SK-N-MC (cell line): ENCODE data around the gene FRA10AC1.

ENCODE experiments used
- EZH2 ChIP-seq: fragments of 200-600 bp; sonication (generic); IDR thresholded peaks from one replicate; pipeline ENCODE4 v1.6.1; 2017; ENCODE audit warnings: antibody characterized with exemption
- FOXP2 ChIP-seq: optimal IDR thresholded peaks from 2 replicates; pipeline ENCODE3; 2011; ENCODE audit warnings: mild to moderate bottlenecking, moderate library complexity; ENCODE audit not compliant: insufficient read depth; ENCODE audit errors: extremely low read length, control extremely low read depth
- POLR2AphosphoS5 ChIP-seq: IDR thresholded peaks from 2 replicates; pipeline ENCODE4 v1.6.1; 2012; ENCODE audit warnings: mild to moderate bottlenecking, low read depth, low read length, borderline replicate concordance

DNA sequence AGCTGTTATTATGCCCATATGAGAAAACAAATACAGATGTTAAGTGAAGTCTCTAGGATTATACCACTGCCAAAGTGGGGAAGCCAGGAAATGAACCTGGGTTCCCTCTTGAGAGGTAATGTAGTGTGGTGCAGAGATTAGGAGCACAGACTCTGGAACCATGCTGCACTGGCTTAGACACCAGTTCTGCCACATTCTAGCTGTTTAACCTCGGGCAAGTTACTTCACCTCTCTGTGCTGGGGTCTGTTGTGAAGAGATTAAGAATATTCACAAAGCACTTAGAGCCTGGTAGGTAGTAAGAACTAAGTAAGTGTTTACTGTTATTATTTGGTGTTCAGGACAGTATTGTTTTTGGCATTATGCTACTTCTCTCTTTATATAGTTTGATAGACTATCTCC lies 48.2 kb downstream of the FRA10AC1 start:
- no peak for TF ChIP-seq POLR2AphosphoS5
- no peak for TF ChIP-seq EZH2
- no peak for TF ChIP-seq FOXP2
